GM13976 (cell line): Measurements from ENCODE around the gene NACC1.

Experiments
- DNase-seq: peaks from one replicate; pipeline ENCODE4 v3.0.0; 2012; ENCODE audit warnings: low spot score
- CTCF ChIP-seq: IDR thresholded peaks from 2 replicates; pipeline ENCODE4 v1.5.1; 2012; ENCODE audit warnings: borderline replicate concordance, mild to moderate bottlenecking; ENCODE audit not compliant: insufficient read depth; ENCODE audit errors: extremely low read depth, missing control alignments, control extremely low read depth
- in situ Hi-C: fragments of 300-500 bp; cut with MboI; formaldehyde crosslinking; loops from one replicate; pipeline ENCODE4 v1.12.0; 2022; ENCODE audit warnings: low sequenced_read_pairs, mixed read lengths, inconsistent platforms; ENCODE audit not compliant: unreplicated experiment

Gene NACC1

GRCh38 chr19:13127051-13127450 is 9.0 kb downstream of the NACC1 start:
- in situ Hi-C loops: no loop called here
- no peak for TF ChIP-seq CTCF
- DNase-seq: no peak

GRCh38 chr19:13127811-13128575 is 9.9 kb downstream of the NACC1 start:
- TF ChIP-seq CTCF: no peak
- DNase-seq: no peak
- in situ Hi-C loops: no loop called here

- no peak for DNase-seq
- TF ChIP-seq CTCF: no peak
- in situ Hi-C loops: no loop called here
These were observed 10.5 kb downstream of the NACC1 start for GRCh38 chr19:13128583-13128982.

- in situ Hi-C loops: no loop called here
- DNase-seq: no peak
- TF ChIP-seq CTCF: no peak
These were observed 11.3 kb downstream of the NACC1 start for GRCh38 chr19:13129384-13129783.

GRCh38 chr19:13130886-13131490 is 12.9 kb downstream of the NACC1 start:
- no peak for DNase-seq
- in situ Hi-C loops: no loop called here
- TF ChIP-seq CTCF: no peak

GRCh38 chr19:13132471-13133180 is 14.6 kb downstream of the NACC1 start:
- DNase-seq: no peak
- TF ChIP-seq CTCF: no peak
- in situ Hi-C loops: no loop called here
